HG03342 (cell line): ENCODE results near the gene DNAJB13.

Source experiments
- ATAC-seq: cut with Tn5 transposase; IDR thresholded peaks from one replicate; pipeline ENCODE4 v1.9.1; 2021; ENCODE audit warnings: mild to moderate bottlenecking, moderate library complexity; ENCODE audit not compliant: unreplicated experiment

Gene DNAJB13

DNA sequence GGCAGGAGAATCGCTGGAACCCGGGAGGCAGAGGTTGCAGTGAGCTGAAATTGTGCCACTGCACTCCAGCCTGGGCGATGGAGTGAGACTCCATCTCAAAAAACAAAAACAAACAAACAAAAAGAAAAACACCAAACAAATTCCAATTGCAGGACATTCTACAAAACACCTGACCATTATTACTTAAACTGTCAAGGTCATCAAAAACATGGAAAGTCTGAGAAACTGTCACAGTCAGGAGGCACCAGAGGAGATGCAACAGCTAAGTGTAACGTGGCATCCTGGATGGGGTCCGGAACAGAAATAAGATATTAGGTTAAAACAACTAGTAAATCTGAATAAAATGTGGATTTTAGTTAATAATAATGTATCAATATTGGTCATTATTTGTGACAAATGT, 914 bp upstream of the DNAJB13 start:
- no peak for ATAC-seq

DNA sequence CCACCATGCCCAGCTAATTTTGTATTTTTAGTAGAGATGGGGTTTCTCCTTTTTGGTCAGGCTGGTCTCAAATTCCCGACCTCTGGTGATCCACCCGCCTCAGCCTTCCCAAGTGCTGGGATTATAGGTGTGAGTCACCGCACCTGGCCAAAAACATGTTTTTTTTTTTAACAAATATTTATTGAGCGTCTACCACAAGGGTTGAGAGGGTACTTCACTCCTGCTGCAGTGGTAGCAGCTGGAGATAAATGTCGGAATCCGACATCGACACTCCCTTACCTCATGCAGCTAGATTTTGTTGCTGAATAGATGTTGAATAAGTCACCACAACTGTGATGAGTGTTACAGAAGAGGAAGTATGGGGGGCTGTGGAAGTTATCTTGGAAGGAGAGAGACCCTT, 971 bp downstream of the DNAJB13 start:
- no peak for ATAC-seq

DNA sequence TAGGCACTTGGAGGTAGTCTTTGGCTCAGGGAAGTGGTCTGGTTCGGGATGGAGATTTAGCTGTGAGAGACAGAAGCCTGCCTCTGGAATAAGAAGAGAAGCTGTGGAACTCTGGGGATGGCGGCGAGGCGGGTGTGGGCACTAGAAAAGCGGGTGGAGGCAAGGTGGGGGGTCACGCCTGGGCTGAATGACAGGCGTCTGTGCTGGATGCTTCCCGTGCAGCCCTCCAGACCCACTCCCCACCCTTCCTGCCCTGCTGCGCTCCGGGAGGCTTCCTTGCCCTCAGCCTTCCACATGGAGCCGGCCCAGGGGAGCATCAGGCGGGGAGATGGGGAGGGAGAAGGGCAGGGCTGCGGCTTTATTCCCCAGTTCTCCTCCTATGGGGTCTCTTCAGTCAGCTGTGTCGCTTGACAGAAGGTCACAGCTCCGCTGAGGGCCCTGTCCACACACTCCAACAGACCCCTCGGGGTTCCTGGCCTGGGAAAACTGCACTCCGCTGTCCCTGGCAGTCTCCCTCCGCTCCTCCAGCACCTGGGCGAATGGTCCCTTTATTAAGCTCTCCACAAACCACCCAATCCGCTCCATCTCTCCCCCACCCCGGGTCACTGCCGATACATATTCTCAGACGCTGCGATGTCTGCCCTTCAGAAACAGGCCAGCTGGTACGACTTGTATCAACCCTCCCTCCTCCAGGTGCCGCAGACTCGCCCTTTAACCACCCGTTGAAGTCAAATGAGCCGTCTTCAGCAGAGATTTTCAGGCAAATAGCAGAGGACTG, 6.2 kb downstream of the DNAJB13 start:
- no peak for ATAC-seq

DNA sequence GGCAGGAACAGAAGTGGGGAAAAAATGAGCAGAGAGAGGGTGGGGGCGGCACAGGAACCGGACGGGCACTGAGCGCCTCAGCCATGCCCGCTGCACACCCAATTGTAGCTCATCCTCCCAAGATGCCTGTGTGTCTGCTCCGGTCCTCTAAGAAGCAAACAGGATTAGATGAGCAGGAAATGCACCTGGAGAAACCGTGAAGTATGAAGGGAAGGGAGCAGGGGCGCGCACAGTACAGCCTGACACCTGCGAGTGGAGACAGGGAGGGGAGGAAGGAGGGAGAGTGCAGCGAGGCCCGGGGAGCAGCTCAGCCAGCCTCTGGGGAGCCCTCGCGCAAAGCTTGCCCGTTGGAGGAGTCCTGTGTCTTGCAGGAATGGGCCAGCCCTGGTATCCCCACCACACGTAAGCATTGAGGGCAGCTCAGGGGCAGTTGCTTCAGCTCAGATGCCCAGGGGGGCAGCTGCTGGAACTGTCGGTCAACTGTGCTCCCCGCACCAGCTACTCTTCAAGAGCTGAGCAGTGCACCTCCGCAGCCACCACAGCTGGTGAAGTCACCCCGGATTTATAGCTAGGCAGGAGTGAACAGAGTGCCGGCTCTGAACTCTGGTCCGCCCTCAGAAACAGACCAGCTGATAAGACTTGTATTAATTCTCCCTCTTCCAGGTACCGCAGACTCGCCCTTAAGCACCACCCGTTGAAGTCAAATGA, 7.0 kb downstream of the DNAJB13 start:
- no peak for ATAC-seq

DNA sequence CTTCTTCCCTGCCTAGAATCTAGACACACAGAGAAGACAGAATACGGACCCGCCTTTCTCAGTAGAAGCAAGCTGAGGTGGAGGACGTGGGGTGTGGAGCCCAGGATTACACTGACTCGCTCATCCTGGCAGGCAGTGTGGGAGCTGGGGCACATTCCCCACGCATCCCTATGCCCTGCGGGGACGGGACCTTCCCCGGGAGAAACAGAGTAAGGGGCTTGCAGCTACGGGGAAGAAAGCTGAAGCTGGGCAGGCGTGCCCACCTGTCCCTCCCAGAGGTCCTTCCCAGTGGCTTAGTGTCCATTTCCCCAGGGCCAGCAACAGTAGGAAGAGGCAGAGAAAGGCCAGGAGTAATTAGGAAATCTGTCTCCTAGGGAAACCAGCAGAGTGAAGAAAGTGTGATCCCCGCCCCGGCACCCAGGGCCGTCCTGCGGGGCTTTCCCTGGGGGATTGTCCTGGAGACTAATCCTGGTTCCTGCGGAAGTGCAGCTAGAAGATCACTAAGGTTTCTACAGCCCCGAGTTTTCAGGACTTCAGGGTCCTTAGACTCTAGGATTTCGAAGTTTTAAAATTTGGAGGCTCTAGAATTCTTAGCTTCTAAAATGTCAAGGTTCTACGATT, 7.8 kb downstream of the DNAJB13 start:
- ATAC-seq: no peak

DNA sequence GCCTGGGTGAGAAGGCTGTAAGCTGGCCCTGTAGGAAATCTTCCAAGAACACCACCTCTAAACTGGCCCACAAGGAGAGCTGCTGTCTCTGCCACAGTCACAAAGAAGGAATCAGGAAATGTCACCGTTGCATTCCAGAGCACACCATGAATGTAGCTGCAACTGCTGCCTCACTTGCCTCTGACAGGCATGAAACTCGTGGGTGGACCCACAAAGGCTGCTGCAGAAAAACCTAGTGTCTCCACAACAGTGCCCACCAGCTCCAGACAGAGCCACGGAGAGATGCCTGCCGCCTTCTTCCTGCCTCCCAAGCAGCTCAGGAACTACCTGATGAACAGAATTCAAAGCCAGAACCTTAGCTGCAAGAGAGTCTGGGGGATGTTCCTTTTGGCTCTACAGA, 10.5 kb downstream of the DNAJB13 start:
- ATAC-seq: no peak

DNA sequence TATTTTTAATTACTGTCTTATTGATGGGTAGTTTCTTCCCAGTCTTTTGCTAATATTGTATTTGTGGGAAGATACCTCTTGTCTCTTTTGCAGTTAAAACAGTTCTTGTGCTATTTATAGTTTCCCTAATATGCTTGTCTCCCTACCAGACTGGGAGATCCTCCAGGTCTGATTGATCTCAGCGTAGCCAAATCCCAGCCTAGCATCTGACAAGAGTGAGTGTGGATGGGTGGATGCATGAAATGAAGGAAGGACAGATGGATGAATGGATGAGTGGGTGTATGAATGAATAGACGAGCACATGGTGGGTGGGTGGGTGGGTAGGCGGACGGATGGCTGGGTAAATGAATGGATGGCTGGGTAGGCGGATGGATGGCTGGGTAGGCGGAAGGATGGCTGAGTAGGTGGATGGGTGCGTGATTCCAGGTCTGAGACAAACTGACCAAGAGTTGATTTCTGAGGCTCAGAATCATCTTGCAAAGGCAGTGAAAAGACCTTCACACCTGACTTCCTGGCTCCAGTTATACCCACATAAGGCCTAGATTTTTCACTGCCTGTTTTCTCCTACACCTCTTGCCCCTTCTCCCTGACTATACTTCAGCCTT, 11.4 kb downstream of the DNAJB13 start:
- no peak for ATAC-seq

DNA sequence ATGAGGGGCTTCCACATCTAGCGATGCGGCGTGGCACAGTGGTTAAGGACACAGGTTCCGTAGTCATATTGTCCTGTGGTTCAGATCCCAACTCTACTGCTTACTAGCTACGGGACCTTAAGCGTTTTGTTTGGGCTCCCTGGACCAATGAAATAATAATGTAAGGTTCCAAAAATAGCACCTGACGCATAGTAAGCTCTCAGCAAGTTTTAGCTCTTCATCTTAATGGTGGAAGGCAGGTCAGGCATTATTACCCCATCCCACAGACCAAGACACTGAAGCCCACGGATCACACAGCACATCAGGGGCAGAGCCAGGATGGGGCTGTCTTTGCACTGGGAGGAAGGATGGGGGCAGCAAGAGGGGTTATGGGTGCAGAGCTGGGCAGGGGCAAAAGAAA, 13.0 kb downstream of the DNAJB13 start:
- no peak for ATAC-seq

DNA sequence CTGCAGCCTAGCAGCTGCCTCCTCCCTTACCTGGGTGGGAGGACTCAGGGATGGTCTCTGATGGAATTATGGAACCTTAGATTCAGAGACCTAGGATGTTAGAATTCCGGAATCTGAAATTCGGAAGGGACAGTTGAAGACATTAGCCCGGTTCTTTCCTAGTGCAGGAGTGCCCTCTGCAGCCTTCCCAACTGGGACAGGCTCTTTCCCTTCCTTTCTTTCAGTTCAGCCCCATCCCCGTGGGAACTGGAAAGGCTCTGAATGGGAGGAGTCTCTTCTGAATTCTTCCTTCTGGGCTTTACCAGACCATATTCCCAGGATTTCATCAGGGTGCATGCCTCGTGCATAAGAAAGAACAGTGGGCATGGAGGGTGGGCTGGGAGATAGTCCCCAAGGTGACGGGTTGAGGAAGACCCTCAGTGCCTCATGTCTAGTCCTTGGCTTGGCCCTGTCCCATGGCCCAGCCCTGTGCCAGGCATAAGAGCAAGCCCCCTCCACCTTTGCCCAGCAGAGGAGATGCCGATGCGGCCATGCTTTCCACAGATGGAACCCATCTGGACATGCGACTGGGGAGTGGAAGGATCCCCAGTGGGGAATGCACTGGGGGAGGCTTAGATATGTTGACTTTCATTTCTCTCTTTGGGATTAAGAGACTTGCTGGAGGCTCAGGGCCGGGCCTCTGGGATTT, 14.4 kb downstream of the DNAJB13 start:
- no peak for ATAC-seq

DNA sequence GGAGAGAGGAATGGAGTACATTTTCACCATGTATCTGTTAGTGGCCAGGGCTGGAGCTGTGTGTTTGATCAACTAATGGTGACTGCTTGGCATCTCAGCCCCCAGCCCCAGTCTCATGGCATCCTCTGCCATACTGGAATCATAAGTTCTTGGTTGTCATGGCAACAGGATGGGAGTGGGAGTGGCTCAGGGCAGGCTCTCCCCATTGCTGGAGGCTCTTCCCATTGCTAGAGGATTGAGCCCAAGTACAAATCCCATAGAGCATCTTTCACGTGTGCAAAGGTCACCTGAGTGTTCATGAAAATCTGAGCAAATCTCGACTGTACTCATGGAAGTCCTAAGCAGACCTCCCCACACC, 14.9 kb downstream of the DNAJB13 start:
- ATAC-seq: no peak

DNA sequence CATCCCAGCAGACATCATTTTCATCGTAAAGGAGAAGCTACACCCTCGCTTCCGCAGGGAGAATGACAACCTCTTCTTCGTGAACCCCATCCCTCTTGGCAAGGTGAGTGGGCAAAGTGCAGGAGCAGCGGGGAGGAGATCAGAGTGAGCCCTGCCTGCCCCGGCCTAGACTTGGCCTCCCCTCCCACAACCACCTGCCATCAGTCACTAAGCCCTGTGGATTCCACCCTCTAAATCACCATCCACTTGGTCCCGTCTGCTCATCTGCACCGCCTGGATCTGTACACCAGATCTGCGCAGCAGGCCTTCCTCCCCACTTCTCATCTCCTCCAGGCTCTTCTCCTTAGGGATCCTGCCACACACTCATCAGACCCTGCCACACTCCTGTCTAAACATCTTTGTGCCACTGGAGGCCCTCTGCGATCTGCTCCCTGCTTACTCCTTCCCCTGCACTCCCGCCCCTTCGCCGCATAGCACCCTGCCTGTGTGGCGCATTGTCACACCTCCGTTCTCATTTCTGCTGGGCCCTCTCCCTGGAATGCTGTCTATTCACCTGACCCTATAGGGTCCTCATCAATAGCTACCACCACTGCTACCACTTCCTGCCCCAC, 17.6 kb downstream of the DNAJB13 start:
- ATAC-seq: no peak

DNA sequence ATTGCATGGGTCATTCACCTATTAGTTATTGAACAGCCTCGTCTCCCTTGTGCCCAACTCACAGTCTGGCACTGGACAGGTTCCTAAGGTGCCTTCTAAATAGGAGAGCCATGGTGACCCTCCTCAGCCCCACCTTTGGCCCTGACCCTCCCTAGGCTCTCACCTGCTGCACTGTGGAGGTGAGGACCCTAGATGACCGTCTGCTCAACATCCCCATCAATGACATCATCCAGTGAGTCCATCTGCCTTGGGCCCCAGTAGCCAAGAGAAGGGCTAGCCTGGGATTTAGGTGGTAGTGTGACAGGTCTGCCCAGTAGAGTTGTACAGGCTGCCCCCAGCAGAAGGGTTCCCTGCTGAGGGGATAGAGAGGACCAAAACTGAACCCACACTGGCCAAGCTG, 18.3 kb downstream of the DNAJB13 start:
- no peak for ATAC-seq

DNA sequence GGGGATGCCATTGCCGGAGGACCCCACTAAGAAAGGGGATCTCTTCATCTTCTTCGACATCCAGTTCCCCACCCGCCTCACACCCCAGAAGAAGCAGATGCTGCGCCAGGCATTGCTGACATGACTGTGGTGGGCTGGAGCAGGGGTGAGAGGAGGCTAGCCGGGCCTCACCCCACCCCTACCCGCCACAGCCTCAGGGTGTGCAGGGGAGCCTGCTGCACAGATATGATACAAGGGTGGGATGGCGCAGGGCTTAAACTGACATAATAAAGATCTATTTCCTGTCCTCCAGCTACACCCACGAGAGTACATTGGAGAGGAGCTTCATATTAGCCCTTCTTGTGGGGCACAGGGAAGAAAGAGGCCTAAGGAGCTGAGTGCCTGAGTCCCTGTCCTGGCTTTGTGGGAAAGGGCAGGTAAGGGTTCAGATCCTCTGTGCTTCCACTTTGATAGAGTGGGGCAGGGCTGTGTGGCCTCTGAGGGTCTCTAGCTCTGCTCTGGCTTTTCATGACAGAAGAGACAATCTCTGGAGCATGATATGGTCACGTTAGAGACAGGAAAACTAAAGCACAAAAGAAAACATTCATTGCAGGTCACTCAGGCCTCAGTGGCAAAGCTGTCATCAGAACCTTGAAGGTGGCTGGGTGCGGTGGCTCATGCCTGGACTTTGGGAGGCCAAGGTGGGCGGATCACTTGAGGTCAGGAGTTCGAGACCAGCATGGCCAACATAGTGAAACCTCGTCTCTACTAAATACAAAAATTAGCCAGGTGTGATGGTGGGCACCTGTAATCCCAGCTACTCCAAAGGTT, 19.4 kb downstream of the DNAJB13 start:
- no peak for ATAC-seq

DNA sequence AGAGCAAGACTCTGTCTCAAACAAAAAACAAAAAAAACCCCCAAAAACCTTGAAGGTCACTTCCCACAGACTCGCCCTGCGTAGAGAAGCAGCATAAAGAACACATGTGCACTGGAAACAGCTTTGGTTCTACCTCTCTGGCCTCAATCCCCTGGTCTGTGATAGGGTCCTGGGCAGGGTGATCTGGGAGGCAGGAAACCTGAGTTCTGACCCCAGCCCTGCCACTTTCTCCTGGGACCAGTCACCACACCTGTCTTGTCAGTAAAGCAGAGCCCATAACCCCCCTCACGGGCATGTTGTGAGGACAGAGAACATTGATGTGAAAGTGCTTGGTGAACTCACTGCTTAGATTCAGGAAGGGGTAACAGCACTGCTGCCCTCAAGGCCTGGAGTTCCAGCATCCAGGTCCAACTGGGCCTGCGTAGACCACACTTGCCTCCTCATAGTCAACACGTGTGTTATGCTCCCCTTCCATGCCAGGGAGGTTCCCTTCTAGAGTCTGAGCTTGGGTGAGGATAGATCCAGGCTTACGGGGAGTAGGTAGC, 20.4 kb downstream of the DNAJB13 start:
- no peak for ATAC-seq

DNA sequence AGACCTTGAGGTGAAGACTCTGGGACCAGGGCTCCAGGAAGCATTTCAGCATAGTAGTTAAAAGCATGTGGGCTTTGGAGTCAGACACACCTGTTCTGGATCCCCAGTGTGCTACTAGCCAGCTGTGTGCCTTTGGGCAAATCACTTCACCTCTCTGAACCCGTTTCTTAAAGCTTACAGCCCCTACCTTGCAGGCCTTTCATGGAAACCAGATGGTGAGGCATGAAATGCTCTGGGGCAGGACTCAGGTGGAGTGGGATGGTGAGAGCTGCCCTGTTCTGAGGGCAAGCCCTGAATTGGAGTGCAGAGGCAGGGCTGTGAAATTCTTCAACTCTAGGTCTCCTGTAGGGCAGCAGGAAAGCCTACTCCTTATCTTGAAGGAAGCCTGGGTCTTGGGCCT, 21.4 kb downstream of the DNAJB13 start:
- no peak for ATAC-seq

DNA sequence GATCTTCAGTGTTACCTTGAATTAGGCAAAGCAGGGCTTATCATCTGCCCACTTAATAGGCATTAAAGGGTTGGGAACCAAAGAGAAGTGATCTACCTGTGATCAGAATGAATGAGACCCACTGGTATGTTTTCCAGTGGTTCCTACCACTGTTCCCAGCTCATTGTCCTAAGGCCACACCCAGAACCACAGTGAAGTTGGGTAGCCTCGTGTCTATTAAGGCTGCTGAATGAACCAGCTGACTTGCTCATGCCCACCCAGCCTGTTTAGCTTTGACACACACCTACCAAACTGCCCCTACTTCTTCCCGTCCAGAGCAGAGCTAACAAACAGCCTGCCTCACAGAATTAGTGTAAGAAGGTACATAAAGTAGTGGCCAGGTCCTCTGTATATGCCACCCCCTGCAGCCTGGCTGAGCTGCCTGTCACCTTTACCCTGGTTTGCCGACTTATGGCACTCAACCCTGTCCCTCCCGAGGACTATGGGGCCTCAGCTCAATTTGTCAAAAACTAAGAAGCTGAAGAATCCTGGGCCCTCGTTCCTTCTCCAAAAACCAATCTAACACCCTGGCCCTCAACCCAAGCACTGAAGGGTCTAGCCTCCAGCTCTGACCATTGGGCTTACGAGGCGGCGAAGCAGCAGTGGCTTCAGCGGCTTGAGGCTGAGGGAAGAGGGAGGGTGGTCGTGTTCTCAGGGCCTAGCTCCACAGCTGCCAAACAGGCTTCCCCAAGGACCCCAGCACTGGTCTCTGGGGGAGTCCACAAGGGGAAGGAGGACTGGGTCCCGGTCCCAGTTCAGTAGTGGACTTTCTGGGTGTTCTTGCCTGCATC, 22.0 kb downstream of the DNAJB13 start:
- no peak for ATAC-seq

DNA sequence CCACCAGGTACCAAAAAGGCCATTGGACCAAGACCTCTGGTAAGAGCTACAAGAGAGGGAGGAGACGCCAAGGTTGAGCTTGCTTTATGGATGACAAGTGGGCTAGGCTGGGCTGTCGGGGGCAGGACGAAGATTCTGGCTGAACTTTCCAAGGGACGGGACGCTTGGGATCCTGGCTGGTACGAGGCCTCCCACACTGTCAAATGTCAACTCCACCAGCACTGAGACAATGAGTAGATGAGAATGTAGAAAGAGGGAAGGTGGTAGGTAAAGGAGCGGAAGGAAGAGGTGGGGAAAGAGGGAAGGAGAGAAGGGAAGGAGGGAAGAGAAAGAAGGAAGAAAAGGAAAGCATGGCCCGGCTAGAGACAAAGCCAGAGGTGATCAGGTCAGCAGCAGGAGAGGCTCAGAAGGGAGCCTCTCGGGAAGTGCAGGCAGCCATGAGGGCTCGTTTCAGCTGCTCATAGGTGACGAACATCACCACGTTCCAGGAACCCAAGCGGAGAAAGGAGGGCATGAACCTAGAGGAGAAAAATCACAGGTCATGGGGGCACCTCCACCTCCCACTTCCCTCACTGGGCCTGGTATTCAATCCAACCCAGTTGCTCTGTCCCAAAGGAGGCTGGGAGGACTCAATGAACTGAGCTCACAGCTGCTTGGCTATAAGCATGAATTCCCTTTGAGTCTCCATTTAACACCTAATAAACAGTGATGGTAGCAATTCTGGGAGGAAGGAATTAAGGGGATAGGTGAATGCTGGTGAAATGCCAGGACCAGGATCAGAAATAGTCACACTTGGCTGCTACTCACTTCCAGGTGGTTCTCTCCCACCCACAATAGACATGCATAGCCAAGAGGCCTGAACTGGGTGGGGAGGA, 24.0 kb downstream of the DNAJB13 start:
- no peak for ATAC-seq

DNA sequence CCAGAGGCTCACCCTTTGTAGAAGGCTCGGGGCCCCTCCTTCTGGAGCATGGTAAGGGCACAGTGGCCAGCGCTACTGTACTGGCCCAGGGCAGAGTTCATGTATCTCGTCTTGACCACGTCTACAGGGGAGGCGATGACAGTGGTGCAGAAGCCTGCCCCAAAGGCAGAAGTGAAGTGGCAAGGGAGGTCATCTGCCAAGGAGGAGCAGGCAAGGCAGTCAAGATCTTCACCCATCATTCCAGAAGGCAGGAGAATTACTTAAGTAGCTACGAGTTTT, 24.6 kb downstream of the DNAJB13 start:
- no peak for ATAC-seq
